ENCODE data around the gene RUSC1.

Gene RUSC1

DNA sequence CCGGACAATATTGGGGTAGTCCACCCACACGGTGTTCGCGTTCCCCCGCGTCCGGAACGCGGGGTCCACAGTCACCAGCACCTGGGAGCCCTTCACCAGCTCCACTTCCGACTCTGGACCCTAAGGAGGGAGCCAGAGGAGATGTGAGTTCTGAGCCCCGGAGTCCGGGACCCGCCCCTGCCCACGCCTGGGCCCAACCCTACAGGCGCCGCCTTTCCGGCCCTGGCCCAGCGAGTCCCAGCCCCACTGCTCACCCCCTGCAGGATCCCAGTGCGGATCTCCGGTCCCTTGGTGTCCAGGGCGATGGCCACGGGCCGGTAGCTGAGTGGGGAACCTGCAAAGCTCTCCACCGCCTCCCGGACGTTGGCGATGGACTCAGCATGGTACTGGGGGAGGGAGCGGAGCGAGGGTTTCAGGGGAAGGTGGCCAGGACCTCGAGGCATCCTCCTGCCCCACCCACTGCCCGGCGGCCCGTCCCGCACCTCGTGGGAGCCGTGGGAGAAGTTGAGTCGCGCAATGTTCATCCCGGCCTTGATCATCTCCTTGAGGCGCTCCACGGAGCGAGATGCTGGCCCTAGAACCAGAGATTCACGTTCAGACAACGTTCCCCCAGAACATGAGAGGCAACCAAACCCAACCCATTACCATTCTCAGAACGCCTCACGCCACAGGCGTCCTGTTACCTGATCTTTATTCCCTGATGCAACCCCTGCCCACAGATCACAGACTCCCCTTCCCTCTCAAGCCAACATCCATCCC lies 25.3 kb upstream of the RUSC1 start:
- no peak for DNase-seq (ENCODE audit: low read depth)

DNA sequence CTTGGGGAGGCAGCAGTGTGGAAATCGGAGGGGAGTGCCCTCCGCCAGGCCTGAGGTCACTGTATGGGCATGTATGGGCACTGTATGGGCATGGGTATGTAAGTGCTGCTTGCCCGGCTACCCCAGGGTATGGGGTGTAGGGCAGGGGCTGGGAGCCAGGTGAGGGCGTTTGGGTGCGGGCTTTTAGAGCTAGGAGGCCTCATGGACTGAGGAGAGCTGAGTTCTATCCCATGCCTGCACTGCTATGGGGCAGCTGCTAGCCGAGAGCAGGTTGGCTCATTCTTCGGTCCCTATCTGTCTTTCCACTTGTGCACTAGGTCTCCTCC lies 24.8 kb upstream of the RUSC1 start:
- no peak for DNase-seq (ENCODE audit: low read depth)

DNA sequence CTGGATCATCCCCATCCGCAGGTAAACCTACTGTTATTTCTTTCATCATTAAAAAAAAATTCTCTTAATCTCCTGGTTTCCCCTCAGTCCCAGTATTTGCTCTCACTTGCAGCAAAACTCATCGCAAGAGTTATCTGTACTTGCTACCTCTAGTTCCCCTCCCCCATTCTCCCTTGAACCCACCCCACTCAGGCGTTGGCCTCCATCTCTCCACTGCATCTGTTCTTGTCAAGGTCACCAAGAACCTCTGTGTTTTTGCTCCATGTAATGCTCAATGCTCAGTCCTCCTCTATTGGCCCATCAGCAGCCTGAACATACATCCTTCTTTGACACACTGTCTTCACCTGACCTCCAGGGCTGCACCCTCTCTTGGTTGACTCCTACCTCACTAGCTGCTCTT lies 24.0 kb upstream of the RUSC1 start:
- DNase-seq (ENCODE audit: low read depth), result no peak

GRCh38 chr1:155297384-155297783 lies 23.3 kb upstream of the RUSC1 start:
- no peak for DNase-seq (ENCODE audit: low read depth)

DNA sequence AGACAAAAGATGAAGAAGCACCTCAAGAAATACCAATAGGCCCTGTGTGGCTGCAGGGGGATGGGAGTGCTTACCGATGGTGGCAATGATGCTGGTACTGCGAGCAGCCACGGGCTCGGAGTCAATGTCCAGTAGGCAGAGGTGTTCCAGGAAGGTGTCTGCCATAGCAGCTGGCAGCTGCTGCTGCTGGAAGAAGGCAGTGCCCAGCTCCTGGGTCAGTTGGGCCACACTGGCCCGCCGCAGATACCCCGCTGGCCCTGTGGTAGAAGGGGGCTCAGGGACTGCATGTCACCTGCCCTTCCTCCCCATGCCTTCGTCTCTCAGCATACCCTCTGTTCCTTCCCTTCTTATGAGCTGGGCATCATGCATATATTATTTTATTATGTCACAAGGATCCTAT lies 20.7 kb upstream of the RUSC1 start:
- DNase-seq (ENCODE audit: low read depth), result no peak

GRCh38 chr1:155300553-155301329 lies 20.0 kb upstream of the RUSC1 start:
- no peak for DNase-seq (ENCODE audit: low read depth)

- DNase-seq (ENCODE audit: low read depth), result no peak
These were observed 19.3 kb upstream of the RUSC1 start, which contains the start of gene PKLR for GRCh38 chr1:155301342-155301841. Gene PKLR (minus strand): TSS chr1:155301438. CDS start chr1:155301395, 43 bp downstream.

GRCh38 chr1:155304558-155305063 lies 16.1 kb upstream of the RUSC1 start:
- no peak for DNase-seq (ENCODE audit: low read depth)

- no peak for DNase-seq (ENCODE audit: low read depth)
These were observed 14.8 kb upstream of the RUSC1 start for GRCh38 chr1:155305881-155306391.

DNA sequence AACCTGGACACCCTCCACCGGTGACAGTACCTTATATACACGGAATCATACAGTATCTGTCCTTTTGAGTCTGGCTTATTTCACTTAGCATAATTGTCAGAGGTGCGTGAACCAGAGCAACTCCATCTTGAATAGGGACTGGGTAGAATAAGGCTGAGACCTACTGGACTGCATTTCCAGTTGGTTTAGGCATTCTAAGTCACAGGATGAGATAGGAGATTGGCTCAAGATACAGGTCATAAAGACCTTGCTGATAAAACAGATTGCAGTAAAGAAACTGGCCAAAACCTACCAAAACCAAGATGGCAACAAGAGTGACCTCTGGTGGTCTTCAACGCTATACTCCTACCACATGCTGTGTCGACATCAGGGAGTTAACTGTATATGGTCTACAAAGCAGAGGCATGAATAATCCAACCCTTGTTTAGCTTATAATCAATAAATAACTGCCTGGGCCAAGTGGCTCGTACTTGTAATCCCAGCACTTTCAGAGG lies 13.4 kb upstream of the RUSC1 start:
- no peak for DNase-seq (ENCODE audit: low read depth)

- peak; percentile 96 for DNase-seq (ENCODE audit: low read depth)
These were observed 11.9 kb upstream of the RUSC1 start, which contains the start of gene FDPS for GRCh38 chr1:155308493-155309422. Gene FDPS (plus strand): TSS chr1:155308866. CDS start chr1:155309790, 924 bp downstream.

DNA sequence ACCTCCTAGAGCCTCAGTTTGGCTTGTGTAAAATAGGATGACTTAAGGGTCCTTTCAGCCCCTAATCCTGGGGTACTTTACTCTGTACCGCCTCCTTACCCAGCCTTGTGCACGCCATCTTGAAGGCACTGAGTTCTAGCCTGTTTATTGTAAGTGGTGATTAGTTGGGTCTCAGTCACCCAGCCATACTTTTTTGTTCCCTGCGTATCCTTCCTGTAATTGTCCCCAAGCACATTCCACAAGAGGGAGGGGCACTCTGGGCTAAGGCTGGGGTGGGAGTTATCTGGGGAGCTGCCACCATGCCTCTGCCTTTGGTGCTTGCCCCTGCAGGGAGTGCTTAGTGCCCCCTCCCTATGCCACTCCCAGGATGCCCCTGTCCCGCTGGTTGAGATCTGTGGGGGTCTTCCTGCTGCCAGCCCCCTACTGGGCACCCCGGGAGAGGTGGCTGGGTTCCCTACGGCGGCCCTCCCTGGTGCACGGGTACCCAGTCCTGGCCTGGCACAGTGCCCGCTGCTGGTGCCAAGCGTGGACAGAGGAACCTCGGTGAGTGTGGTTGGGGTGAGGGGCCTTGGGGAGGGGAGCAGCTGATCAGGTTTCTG lies 11.2 kb upstream of the RUSC1 start:
- DNase-seq (ENCODE audit: low read depth), result no peak

DNA sequence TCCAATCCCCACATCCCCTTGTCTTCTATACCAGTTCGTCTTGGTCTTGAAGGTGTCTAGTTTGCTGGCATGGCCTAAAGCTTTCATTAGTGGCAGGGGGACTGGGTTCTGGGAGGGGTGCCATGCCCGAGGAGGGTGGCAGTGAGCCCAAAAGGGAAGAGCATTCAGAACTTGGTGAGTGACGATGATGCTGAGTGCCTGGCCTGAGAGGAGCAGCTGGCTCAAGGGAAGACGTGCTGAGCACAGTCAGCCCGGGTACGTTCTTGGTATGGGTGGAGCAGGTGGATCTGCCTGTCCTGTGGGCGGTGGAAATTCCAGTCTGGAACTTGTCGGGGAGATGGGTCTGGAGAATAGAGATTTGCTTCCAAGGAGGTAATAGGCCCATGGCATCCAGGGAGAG lies 7.4 kb upstream of the RUSC1 start:
- no peak for DNase-seq (ENCODE audit: low read depth)

- no peak for DNase-seq (ENCODE audit: low read depth)
These were observed 3.8 kb upstream of the RUSC1 start for GRCh38 chr1:155316922-155317321.

DNA sequence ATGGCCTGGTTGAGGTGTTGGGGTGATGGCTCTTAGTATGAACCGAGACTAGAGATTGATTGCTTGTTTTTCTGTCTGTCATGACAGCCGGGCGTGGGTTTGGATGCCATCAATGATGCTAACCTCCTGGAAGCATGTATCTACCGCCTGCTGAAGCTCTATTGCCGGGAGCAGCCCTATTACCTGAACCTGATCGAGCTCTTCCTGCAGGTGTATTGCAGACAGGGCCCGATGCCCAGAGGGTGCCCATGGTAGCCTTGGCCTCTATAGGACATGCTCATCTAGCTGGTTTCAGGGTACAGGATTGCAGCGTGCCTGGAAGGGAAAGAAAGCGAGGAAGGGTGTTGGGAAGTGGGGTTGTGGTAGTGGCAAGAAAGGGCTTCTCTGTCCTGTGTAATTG lies 2.6 kb upstream of the RUSC1 start:
- DNase-seq (ENCODE audit: low read depth), result no peak

GRCh38 chr1:155319536-155319935 lies 1.2 kb upstream of the RUSC1 start:
- DNase-seq (ENCODE audit: low read depth), result no peak

DNA sequence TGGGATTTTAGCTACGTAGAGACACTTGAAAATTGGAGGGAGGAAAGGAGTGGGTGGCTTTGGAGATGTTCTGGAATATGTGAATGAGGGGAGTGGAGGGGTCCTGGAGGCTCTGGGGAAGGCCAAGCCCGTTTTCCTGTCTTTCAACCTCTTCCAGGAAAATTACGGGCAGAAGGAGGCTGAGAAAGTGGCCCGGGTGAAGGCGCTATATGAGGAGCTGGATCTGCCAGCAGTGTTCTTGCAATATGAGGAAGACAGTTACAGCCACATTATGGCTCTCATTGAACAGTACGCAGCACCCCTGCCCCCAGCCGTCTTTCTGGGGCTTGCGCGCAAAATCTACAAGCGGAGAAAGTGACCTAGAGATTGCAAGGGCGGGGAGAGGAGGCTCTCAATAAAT lies 442 bp upstream of the RUSC1 start:
- DNase-seq (ENCODE audit: low read depth), result no peak

DNA sequence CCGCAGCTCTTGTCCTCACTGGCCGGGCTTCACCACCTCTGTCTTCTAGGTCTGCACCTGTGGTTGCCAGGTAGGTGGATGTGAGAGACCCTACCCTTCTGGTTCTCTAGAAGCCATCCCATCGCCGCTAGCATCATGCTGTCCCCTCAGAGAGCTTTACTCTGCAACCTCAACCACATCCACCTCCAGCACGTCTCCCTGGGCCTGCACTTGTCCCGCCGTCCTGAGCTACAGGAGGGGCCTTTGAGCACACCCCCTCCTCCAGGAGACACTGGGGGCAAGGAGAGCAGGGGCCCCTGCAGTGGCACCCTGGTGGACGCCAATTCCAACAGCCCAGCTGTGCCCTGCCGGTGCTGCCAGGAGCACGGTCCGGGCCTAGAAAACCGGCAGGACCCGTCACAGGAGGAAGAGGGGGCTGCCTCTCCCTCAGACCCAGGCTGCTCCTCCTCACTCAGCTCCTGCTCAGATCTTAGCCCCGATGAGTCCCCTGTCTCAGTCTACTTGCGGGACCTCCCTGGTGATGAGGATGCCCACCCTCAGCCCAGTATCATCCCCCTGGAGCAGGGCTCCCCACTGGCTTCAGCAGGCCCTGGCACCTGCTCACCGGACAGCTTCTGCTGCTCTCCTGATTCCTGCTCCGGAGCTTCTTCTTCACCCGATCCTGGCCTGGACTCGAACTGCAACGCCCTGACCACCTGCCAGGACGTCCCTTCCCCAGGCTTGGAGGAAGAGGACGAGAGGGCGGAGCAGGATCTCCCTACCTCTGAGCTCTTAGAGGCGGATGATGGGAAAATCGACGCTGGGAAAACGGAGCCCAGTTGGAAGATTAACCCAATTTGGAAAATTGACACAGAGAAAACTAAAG lies 1.2 kb downstream of the RUSC1 start:
- DNase-seq (ENCODE audit: low read depth), result no peak

DNA sequence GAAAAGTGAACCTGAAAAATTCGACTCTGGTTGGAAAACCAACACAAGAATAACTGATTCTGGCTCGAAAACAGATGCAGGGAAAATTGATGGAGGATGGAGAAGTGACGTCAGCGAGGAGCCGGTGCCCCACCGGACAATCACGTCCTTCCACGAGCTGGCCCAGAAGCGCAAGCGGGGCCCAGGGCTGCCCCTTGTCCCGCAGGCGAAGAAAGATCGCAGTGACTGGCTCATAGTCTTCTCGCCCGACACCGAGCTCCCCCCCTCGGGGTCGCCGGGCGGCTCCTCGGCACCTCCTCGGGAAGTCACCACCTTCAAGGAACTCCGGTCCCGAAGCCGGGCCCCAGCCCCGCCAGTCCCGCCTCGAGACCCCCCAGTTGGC lies 1.9 kb downstream of the RUSC1 start:
- DNase-seq (ENCODE audit: low read depth), result no peak

Measured in activated T-cell treated with anti-CD3 and anti-CD28 coated beads for 24 hours (primary cell).